Calu3 (cell line): Measurements from ENCODE around the gene KRTAP20-1. TPM values are rescaled to one million over a fixed set of nuclear protein-coding genes. Genes with fewer than 3 reads are reported as not detected.

Experiments
- BruUV-seq: library from RNA; stranded (reverse); fragments of 400-500 nt; replicated peaks from 2 replicates; lab custom pipeline; 2021; lab: Mats Ljungman, UMichigan
- CTCF ChIA-PET: fragments of 300-600 bp; sonication (Branson Sonifier 250); formaldehyde crosslinking; loops from one replicate; lab custom pipeline; 2022; ENCODE audit warnings: antibody characterized with exemption; lab: Charles Lee
- DNase-seq: peaks from one replicate; pipeline ENCODE4 v3.0.0; 2022
- H3K27ac Mint-ChIP-seq: one replicate; pipeline ENCODE4 v1.8.0; 2022; ENCODE audit warnings: mixed read lengths; ENCODE audit not compliant: unreplicated experiment
- H3K27me3 Mint-ChIP-seq: one replicate; pipeline ENCODE4 v1.8.0; 2022; ENCODE audit warnings: mixed read lengths; ENCODE audit not compliant: unreplicated experiment
- H3K36me3 Mint-ChIP-seq: one replicate; pipeline ENCODE4 v1.8.0; 2022; ENCODE audit warnings: mild to moderate bottlenecking, moderate library complexity, mixed read lengths; ENCODE audit not compliant: insufficient read depth, unreplicated experiment
- H3K4me1 Mint-ChIP-seq: one replicate; pipeline ENCODE4 v1.8.0; 2022; ENCODE audit warnings: mild to moderate bottlenecking, low read depth, mixed read lengths; ENCODE audit not compliant: unreplicated experiment
- H3K4me3 Mint-ChIP-seq: one replicate; pipeline ENCODE4 v1.8.0; 2022; ENCODE audit warnings: mild to moderate bottlenecking, low read depth, moderate library complexity, mixed read lengths; ENCODE audit not compliant: unreplicated experiment
- H3K9me3 Mint-ChIP-seq: one replicate; pipeline ENCODE4 v1.8.0; 2022; ENCODE audit warnings: low read depth, mixed read lengths; ENCODE audit not compliant: unreplicated experiment
- intact Hi-C: fragments of 100-400 bp; cut with micrococcal nuclease; formaldehyde crosslinking; loops from one replicate; pipeline ENCODE4 v1.10.0; 2022; ENCODE audit not compliant: unreplicated experiment
- total RNA-seq: library from RNA; stranded (reverse); gene quantifications from 2 replicates; pipeline ENCODE4 v1.2.3, GENCODE V29; 2022
- TF ChIP-seq, protein P1 (sequence below): fragments of 200-600 bp; IDR thresholded peaks from one replicate; pipeline ENCODE4 v1.8.0; 2022; ENCODE audit warnings: antibody characterized with exemption; ENCODE audit not compliant: unreplicated experiment

The KRTAP20-1 gene
- total RNA-seq, 1 experiment from 2014 or later: not detected

GRCh38 chr21:30623362-30623761 lies 7.1 kb downstream of the KRTAP20-1 start:
- BruUV-seq: no TSS peak

GRCh38 chr21:30625449-30626165 lies 9.4 kb downstream of the KRTAP20-1 start:
- no peak for DNase-seq
- CTCF ChIA-PET: no interaction called here
- H3K36me3 Mint-ChIP-seq: no peaks in the 10 kb centered on the region
- TF ChIP-seq, protein P1, sequence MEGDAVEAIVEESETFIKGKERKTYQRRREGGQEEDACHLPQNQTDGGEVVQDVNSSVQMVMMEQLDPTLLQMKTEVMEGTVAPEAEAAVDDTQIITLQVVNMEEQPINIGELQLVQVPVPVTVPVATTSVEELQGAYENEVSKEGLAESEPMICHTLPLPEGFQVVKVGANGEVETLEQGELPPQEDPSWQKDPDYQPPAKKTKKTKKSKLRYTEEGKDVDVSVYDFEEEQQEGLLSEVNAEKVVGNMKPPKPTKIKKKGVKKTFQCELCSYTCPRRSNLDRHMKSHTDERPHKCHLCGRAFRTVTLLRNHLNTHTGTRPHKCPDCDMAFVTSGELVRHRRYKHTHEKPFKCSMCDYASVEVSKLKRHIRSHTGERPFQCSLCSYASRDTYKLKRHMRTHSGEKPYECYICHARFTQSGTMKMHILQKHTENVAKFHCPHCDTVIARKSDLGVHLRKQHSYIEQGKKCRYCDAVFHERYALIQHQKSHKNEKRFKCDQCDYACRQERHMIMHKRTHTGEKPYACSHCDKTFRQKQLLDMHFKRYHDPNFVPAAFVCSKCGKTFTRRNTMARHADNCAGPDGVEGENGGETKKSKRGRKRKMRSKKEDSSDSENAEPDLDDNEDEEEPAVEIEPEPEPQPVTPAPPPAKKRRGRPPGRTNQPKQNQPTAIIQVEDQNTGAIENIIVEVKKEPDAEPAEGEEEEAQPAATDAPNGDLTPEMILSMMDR: no peak
- no peaks in the 10 kb centered on the region for H3K27me3 Mint-ChIP-seq
- H3K27ac Mint-ChIP-seq: no peak overlapping the region
- H3K4me1 Mint-ChIP-seq: no peaks in the 10 kb centered on the region
- no TSS peak for BruUV-seq
- intact Hi-C loops: no loop called here
- no peak overlapping the region for H3K4me3 Mint-ChIP-seq
- H3K9me3 Mint-ChIP-seq: peaks cover 3% of the 10 kb centered on the region

More at GRCh38 chr21:30623362-30623761, 7.1 kb downstream of the KRTAP20-1 start:
- peaks cover 3% of the 10 kb centered on the region for H3K9me3 Mint-ChIP-seq
- no peaks in the 10 kb centered on the region for H3K36me3 Mint-ChIP-seq
- H3K27me3 Mint-ChIP-seq: no peaks in the 10 kb centered on the region
- CTCF ChIA-PET: no interaction called here
- no peak overlapping the region for H3K27ac Mint-ChIP-seq
- H3K4me3 Mint-ChIP-seq: no peak overlapping the region
- TF ChIP-seq, protein P1: no peak
- DNase-seq: no peak
- no peaks in the 10 kb centered on the region for H3K4me1 Mint-ChIP-seq
- intact Hi-C loops: no loop called here

DNA sequence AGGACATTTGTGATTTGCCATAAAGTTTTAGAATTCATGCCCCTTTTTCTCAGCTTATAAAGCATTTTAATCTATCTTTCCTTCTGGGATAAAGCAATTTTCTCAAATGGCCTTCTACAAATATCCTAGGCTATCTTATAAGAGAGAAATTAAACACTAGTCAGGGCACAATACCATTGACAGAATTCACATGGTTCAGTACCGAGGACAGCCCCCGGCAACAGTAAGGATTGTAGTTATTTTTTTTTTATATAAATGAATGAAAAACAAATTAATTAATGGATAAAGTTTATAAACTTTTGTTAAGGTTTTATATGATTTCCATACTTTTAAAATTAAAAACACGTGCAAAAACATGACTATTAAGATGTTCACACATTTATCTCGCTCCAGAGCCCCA lies 11.9 kb downstream of the KRTAP20-1 start:
- Mint-ChIP-seq H3K27ac (no peak overlapping the region), H3K4me3 (no peak overlapping the region), H3K9me3 (peaks cover 13% of the 10 kb centered on the region), H3K4me1 (no peaks in the 10 kb centered on the region), H3K27me3 (no peaks in the 10 kb centered on the region), H3K36me3 (no peaks in the 10 kb centered on the region)
- no peak for DNase-seq
- CTCF ChIA-PET: no interaction called here
- TF ChIP-seq, protein P1: no peak
- intact Hi-C loops: no loop called here
- BruUV-seq: no TSS peak

DNA sequence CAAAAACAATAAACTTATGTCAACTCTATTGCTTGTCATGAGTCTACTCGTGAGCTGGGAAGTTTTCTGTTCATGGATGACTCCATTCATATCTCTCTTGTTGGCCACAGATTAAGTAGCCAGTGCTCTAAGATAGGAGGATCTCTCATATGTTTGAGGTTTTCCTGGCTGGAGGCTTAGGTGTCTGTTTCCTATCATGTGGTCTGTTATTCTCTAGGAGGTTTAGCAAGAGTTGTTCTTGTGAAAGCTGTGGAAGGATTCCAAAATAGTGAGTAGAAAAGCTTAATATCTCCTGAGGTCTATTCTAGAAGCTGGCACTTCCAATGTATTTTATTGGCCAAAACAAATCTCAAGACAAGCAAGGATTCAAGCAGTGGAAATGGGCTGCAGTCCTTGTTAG lies 13.0 kb downstream of the KRTAP20-1 start:
- intact Hi-C loops: no loop called here
- no peak overlapping the region for H3K4me3 Mint-ChIP-seq
- H3K36me3 Mint-ChIP-seq: no peaks in the 10 kb centered on the region
- TF ChIP-seq, protein P1: no peak
- no TSS peak for BruUV-seq
- H3K27me3 Mint-ChIP-seq: no peaks in the 10 kb centered on the region
- CTCF ChIA-PET: interaction anchor here (0.6 kb wide), 1 partner anchor 1411 kb away, joined by 3 read pairs; no protein-coding TSS in a partner anchor
- DNase-seq: no peak
- H3K9me3 Mint-ChIP-seq: peaks cover 13% of the 10 kb centered on the region
- H3K27ac Mint-ChIP-seq: no peak overlapping the region
- H3K4me1 Mint-ChIP-seq: no peaks in the 10 kb centered on the region
